GM23248 (cell line): ENCODE measurements around the gene PDCD4.

ENCODE experiments used
- EZH2 ChIP-seq: fragments of 200-600 bp; sonication (generic); IDR thresholded peaks from 2 replicates; pipeline ENCODE4 v1.6.1; 2018; ENCODE audit warnings: antibody characterized with exemption, mild to moderate bottlenecking; ENCODE audit not compliant: insufficient read depth, poor library complexity, severe bottlenecking
- EZH2phosphoT487 ChIP-seq: fragments of 200-600 bp; sonication (generic); IDR thresholded peaks from 2 replicates; pipeline ENCODE4 v1.6.1; 2018; ENCODE audit warnings: antibody characterized with exemption, moderate library complexity, mild to moderate bottlenecking, low read depth; ENCODE audit not compliant: insufficient read depth

- no peak for TF ChIP-seq EZH2
- TF ChIP-seq EZH2phosphoT487, result no peak
These were observed 41.9 kb upstream of the PDCD4 start for GRCh38 chr10:110829721-110830410.
